Thyroid gland (tissue), 4 donors: ENCODE data around the gene PIP5KL1.

Experiments
- POLR2A ChIP-seq, 2 donors: fragments of 450-650 bp; IDR thresholded peaks; one replicate each; pipeline ENCODE4 v1.6.1; 2017; ENCODE audit warnings: antibody characterized with exemption in 2 of 2, mild to moderate bottlenecking in 2 of 2, moderate library complexity in 1 of 2
- TF ChIP-seq, protein P1 (sequence below), 6 experiments: fragments of 200-600 bp in 3 of 6; fragments of 450-650 bp in 3 of 6; sonication (generic) in 3 of 6; IDR thresholded peaks; one replicate each; pipeline ENCODE4 v1.5.1; 2016 to 2019; ENCODE audit warnings: antibody characterized with exemption in 6 of 6, mild to moderate bottlenecking in 2 of 6, inconsistent platforms in 1 of 6, moderate library complexity in 1 of 6

DNA sequence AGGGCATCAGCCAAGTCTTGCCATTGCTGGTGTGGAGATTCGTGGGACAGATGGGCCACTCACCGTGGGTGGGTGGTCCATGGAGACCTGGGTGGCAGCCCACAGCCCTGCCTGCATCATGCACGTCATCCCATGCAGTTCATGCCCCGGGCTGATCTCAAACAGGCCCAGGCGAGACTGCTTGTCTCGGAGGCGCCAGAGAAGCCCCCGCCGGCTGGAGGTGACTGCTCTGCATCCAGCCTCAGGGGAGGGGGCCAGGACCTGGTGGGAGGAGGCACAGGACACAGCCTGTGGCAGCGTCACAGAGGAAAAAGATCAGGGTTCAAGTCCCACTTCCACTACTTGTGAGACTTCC lies 975 bp downstream of the PIP5KL1 start:
- no peak for TF ChIP-seq POLR2A (IDR thresholded peaks at IDR 0.05)
- TF ChIP-seq, protein P1, sequence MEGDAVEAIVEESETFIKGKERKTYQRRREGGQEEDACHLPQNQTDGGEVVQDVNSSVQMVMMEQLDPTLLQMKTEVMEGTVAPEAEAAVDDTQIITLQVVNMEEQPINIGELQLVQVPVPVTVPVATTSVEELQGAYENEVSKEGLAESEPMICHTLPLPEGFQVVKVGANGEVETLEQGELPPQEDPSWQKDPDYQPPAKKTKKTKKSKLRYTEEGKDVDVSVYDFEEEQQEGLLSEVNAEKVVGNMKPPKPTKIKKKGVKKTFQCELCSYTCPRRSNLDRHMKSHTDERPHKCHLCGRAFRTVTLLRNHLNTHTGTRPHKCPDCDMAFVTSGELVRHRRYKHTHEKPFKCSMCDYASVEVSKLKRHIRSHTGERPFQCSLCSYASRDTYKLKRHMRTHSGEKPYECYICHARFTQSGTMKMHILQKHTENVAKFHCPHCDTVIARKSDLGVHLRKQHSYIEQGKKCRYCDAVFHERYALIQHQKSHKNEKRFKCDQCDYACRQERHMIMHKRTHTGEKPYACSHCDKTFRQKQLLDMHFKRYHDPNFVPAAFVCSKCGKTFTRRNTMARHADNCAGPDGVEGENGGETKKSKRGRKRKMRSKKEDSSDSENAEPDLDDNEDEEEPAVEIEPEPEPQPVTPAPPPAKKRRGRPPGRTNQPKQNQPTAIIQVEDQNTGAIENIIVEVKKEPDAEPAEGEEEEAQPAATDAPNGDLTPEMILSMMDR (IDR thresholded peaks at IDR 0.05) = no peak
